HUES48 (cell line): ENCODE data around the gene LETM1.

ENCODE experiments used
- H3K27ac ChIP-seq: one replicate; pipeline ENCODE4 v1.7.0; 2013; ENCODE audit warnings: low read depth, low read length, inconsistent platforms
- H3K27me3 ChIP-seq: 2 replicates; pipeline ENCODE4 v1.6.1; 2013; ENCODE audit warnings: mild to moderate bottlenecking, low read length; ENCODE audit not compliant: control insufficient read depth, insufficient read depth
- H3K36me3 ChIP-seq: 2 replicates; pipeline ENCODE4 v1.6.1; 2013; ENCODE audit warnings: low read length; ENCODE audit not compliant: control insufficient read depth, insufficient read depth
- H3K4me1 ChIP-seq: 2 replicates; pipeline ENCODE4 v1.6.1; 2013; ENCODE audit warnings: mild to moderate bottlenecking, low read length; ENCODE audit not compliant: control insufficient read depth, insufficient read depth
- H3K4me3 ChIP-seq: 2 replicates; pipeline ENCODE4 v1.5.1; 2013; ENCODE audit warnings: mild to moderate bottlenecking, low read depth, low read length
- H3K9ac ChIP-seq: 2 replicates; pipeline ENCODE4 v1.6.1; 2013; ENCODE audit warnings: mild to moderate bottlenecking, low read depth, low read length, moderate library complexity
- H3K9me3 ChIP-seq: 2 replicates; pipeline ENCODE4 v1.6.1; 2013; ENCODE audit warnings: low read length; ENCODE audit not compliant: control insufficient read depth, insufficient read depth

LETM1 gene

DNA sequence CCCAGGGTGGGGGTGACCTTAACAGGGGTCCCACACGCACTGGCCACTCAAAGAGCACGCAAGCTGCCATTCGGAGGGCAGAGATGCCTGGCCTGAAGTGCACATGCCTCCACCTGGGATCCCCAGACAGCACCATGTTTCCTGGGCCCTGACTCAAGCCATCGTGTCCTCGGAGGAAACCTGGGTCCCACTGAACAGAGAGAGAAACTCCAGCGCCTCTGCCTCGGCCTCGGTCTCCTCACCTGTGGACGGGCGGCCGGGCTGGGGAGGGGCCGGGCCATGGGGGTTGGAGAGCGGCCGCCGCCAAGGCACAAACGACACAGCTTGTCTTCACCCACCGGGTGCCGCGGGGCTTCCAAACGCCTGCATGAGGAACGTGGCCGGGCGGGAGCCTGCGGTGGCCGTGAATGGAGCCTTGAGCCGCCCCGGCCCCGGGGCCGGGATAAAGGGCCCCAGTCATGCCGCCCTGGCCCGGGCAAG is 92.8 kb downstream of the LETM1 start:
- H3K27ac ChIP-seq: no peak overlapping the region
- no peaks in the 10 kb centered on the region for H3K36me3 ChIP-seq
- no peaks in the 10 kb centered on the region for H3K9me3 ChIP-seq
- H3K4me1 ChIP-seq: peaks cover 18% of the 10 kb centered on the region
- H3K27me3 ChIP-seq: no peaks in the 10 kb centered on the region; the same call in 1 of the 2 replicates
- H3K4me3 ChIP-seq: no peak overlapping the region
- H3K9ac ChIP-seq: no peak overlapping the region

DNA sequence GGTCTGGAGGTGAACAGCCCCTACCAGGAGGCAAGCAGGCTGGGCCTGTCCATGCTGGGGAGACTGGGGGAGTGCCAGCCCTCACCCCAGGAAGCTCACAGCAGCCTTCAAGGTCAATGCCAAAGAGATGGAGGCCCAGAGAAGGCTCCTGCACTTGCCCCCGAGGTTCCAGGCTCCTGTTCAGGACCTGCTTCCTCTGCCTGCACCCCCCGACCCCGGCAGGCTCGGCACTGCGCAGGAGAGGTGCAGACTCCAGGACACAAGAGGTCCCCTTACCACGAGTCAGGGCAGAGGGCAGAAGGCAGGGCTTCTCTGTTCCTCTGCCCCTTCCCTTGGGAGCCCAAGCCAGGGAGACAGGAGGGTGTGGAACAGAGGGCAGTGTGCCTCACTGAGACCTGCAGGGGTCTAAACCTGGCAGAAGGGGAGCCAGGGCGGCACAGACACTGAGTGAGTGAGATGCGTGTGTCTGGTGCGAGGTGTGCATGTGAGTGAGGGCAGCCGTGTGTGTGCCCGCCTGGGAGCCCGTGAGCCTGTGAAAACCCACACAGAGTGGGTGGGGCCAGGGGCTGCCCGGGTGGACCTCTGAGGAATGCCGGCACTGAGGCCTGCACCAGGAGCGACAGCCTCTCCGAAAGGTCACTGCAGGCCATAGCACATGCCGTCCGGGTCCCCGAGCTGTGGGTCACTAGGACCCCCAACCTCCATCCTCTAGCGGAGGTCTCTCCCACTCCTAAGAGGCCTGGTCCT is 93.5 kb downstream of the LETM1 start:
- Histone ChIP-seq H3K9me3 (no peaks in the 10 kb centered on the region), H3K27me3 (no peaks in the 10 kb centered on the region; the same call in 1 of the 2 replicates), H3K36me3 (no peaks in the 10 kb centered on the region), H3K9ac (no peak overlapping the region), H3K4me1 (peaks cover 16% of the 10 kb centered on the region), H3K4me3 (no peak overlapping the region), H3K27ac (no peak overlapping the region)
